GM12872 (cell line): Measurements from ENCODE around the gene ABITRAM.

Experiments
- TF ChIP-seq, protein P1 (sequence below): IDR thresholded peaks from 3 replicates; pipeline ENCODE4 v1.5.1; 2011; ENCODE audit warnings: low read depth, mild to moderate bottlenecking, low read length, moderate library complexity; ENCODE audit not compliant: insufficient read depth

Gene ABITRAM

GRCh38 chr9:108961151-108961550, 27.0 kb downstream of the ABITRAM start:
- TF ChIP-seq, protein P1, sequence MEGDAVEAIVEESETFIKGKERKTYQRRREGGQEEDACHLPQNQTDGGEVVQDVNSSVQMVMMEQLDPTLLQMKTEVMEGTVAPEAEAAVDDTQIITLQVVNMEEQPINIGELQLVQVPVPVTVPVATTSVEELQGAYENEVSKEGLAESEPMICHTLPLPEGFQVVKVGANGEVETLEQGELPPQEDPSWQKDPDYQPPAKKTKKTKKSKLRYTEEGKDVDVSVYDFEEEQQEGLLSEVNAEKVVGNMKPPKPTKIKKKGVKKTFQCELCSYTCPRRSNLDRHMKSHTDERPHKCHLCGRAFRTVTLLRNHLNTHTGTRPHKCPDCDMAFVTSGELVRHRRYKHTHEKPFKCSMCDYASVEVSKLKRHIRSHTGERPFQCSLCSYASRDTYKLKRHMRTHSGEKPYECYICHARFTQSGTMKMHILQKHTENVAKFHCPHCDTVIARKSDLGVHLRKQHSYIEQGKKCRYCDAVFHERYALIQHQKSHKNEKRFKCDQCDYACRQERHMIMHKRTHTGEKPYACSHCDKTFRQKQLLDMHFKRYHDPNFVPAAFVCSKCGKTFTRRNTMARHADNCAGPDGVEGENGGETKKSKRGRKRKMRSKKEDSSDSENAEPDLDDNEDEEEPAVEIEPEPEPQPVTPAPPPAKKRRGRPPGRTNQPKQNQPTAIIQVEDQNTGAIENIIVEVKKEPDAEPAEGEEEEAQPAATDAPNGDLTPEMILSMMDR = no peak

- TF ChIP-seq, protein P1 = no peak
These were observed 29.4 kb downstream of the ABITRAM start for GRCh38 chr9:108963459-108964143.

- TF ChIP-seq, protein P1 = no peak
These were observed 33.7 kb downstream of the ABITRAM start for GRCh38 chr9:108967916-108968315.

DNA sequence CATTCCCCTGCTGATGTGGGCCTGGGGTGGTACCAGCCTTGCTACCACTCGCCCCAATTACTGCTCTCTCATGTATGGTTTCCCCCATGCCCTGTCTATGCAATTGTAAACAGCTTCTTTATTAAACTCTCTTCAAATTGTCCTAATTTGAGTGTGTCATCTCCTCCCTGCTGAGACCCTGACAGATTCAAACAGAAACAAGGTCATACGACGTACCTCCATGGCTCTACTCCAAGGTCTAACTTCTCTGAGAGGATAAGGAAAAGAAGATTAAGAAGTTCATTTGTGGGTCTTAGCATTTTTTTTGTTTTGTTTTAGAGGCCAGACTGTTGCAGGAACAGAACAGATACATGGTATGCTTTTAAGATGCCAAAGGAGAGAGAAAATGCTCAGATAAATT, 38.0 kb downstream of the ABITRAM start:
- TF ChIP-seq, protein P1 = no peak

GRCh38 chr9:108972626-108973209, 38.5 kb downstream of the ABITRAM start:
- TF ChIP-seq, protein P1 = no peak

DNA sequence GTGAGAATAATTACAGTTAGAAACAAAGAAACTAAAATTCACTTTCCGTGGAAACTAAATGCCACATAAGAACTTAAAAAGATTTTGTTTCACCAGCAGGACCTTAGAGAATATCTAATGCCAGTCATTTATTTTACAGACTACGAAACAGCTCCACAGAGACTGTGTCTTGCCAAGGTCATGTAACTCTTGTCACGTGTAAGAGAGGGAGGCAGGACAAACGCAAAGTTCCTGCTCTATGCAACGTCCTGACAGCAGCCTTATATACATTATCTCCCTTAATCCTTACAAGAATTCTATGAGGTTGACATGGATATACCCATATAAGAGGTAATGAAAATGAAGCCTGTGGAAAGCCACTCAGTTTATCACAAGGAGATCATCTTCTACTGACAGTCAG, 39.7 kb downstream of the ABITRAM start:
- TF ChIP-seq, protein P1 = no peak

DNA sequence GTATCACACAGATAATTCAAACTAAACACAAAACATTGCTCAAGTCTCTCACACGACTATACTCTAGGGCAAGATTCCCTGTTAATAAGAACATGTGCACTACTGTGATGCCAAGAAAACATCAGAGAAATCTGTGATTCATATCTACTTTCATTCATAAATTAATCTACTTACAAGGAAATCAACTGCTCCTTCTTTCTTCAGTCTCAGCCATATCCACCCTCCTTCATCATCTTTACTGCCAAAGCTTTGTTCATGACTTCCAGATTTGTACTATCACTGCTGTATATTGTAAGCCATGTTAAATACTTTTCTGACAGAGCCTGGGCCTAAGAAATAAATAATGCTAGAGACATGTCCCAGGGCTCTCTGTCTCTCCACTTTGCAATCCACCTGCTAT, 44.0 kb downstream of the ABITRAM start:
- TF ChIP-seq, protein P1 = no peak
